K562 (cell line): ENCODE results near the gene PIK3CG. TPM values are rescaled to one million over a fixed set of nuclear protein-coding genes. Genes with fewer than 3 reads are reported as not detected.

Experiments used
- ATAC-seq: fragments of 200-7000 bp; cut with Tn5 transposase; 3 replicates; pipeline ENCODE4 v1.9.1; 2020; ENCODE audit warnings: moderate library complexity
- BruUV-seq: library from RNA; stranded (reverse); fragments of 400-500 nt; replicated peaks from 2 replicates; lab custom pipeline; 2021; lab: Mats Ljungman, UMichigan
- CTCF ChIA-PET: fragments of 300-600 bp; formaldehyde crosslinking; extraction: SDS; loops from one replicate; lab custom pipeline; 2021; ENCODE audit warnings: low intra/inter-chr PET ratio; lab: Yijun Ruan, JAX
- POLR2A ChIA-PET: fragments of 300-600, 350-650 bp; sonication (Branson Sonifier 250); formaldehyde crosslinking; extraction: SDS; loops from one replicate; lab custom pipeline; 2021; ENCODE audit warnings: antibody characterized with exemption, inconsistent platforms; lab: Yijun Ruan, JAX
- DNase-seq, 4 experiments: peaks; one replicate each; pipeline versions ENCODE4 v3.0.0 to v3.0.0-alpha.2; 2011 to 2018; ENCODE audit warnings: low spot score in 3 of 4, mixed read lengths in 3 of 4; ENCODE audit errors: extremely low read depth in 1 of 4
- FAIRE-seq: peaks from 2 replicates; lab custom pipeline; 2011; peaks lifted over from hg19 to GRCh38; lab: Jason Lieb, UNC
- H2AFZ ChIP-seq: 2 replicates; pipeline ENCODE4 v1.6.0; 2011; ENCODE audit warnings: low read depth, low read length, control low read depth, inconsistent platforms
- H3K27ac ChIP-seq: fragments of 200-600 bp; 3 replicates; pipeline ENCODE4 v1.8.0; 2011; ENCODE audit warnings: low read depth, mild to moderate bottlenecking, control low read depth, inconsistent platforms, low read length, moderate library complexity, mixed read lengths; ENCODE audit errors: extremely low read depth
- H3K27me3 ChIP-seq, 2 experiments: fragments of 300-600 bp in 1 of 2; 2 replicates in 1 of 2; 3 replicates in 1 of 2; pipeline versions ENCODE4 v1.6.0 to v1.8.0; 2011; ENCODE audit warnings: inconsistent platforms in 2 of 2, low read length in 2 of 2, mild to moderate bottlenecking in 1 of 2, mixed read lengths in 1 of 2, moderate library complexity in 1 of 2; ENCODE audit not compliant: control insufficient read depth in 2 of 2, insufficient read depth in 2 of 2
- H3K36me3 ChIP-seq: fragments of 300-600 bp; 3 replicates; pipeline ENCODE4 v1.8.0; 2011; ENCODE audit warnings: mild to moderate bottlenecking, low read length, inconsistent platforms; ENCODE audit not compliant: control insufficient read depth, insufficient read depth
- H3K4me1 ChIP-seq, 2 experiments: fragments of 200-600 bp in 1 of 2; replicated peaks in 1 of 2; 2 replicates in 1 of 2; 3 replicates in 1 of 2; pipeline versions ENCODE4 v1.5.1 to v1.8.0; 2011; ENCODE audit warnings: inconsistent platforms in 2 of 2, low read length in 2 of 2, mild to moderate bottlenecking in 1 of 2, mixed read lengths in 1 of 2, moderate library complexity in 1 of 2; ENCODE audit not compliant: control insufficient read depth in 2 of 2, insufficient read depth in 2 of 2
- H3K4me2 ChIP-seq: 2 replicates; pipeline ENCODE4 v1.6.1; 2011; ENCODE audit warnings: low read length, control low read depth, inconsistent platforms, mixed read lengths; ENCODE audit not compliant: insufficient read depth
- H3K4me3 ChIP-seq: fragments of 200-600 bp; sonication (generic), shearing (Covaris generic); 2 replicates; pipeline ENCODE4 v1.5.1; 2016; ENCODE audit warnings: control low read depth, inconsistent platforms
- H3K79me2 ChIP-seq: fragments of 200-600 bp; 3 replicates; pipeline ENCODE4 v1.8.0; 2011; ENCODE audit warnings: low read length, inconsistent platforms; ENCODE audit not compliant: control insufficient read depth, insufficient read depth
- H3K9ac ChIP-seq, 2 experiments: 2 replicates each; pipeline versions ENCODE4 v1.6.0 to v1.6.1; 2011; ENCODE audit warnings: low read depth in 2 of 2, low read length in 2 of 2, control low read depth in 1 of 2, inconsistent platforms in 1 of 2, mild to moderate bottlenecking in 1 of 2, mixed read lengths in 1 of 2; ENCODE audit not compliant: insufficient read depth in 1 of 2
- H3K9me1 ChIP-seq: one replicate; pipeline ENCODE4 v1.6.0; 2011; ENCODE audit warnings: inconsistent platforms, mild to moderate bottlenecking, low read length, moderate library complexity; ENCODE audit not compliant: control insufficient read depth, insufficient read depth
- H3K9me3 ChIP-seq: replicated peaks from 2 replicates; pipeline ENCODE4 v1.5.1; 2011; ENCODE audit warnings: low read depth, low read length, inconsistent platforms; ENCODE audit not compliant: control insufficient read depth, insufficient read depth
- H4K20me1 ChIP-seq: replicated peaks from 2 replicates; pipeline ENCODE4 v1.6.1; 2011; ENCODE audit warnings: low read length, inconsistent platforms, mixed read lengths; ENCODE audit not compliant: control insufficient read depth, insufficient read depth
- ATF1 ChIP-seq, 2 experiments: fragments of 450-650 bp in 1 of 2; IDR thresholded peaks; 2 replicates each; pipeline ENCODE4 v1.6.1; 2016; ENCODE audit warnings: missing compliant biosample characterization in 1 of 2, missing genetic modification characterization in 1 of 2
- BHLHE40 ChIP-seq: IDR thresholded peaks from 2 replicates; pipeline ENCODE4 v1.6.1; 2011; ENCODE audit warnings: low read length, improper control_type of control experiment
- CHD1 ChIP-seq: fragments of 200-600 bp; sonication (generic); IDR thresholded peaks from one replicate; pipeline ENCODE4 v1.6.1; 2012; ENCODE audit warnings: mild to moderate bottlenecking, moderate library complexity, low read length, inconsistent platforms
- FOXA3 ChIP-seq, 2 experiments: fragments of 450-650 bp in 1 of 2; sonication (generic) in 1 of 2; formaldehyde crosslinking; IDR thresholded peaks in 1 of 2; conservative IDR thresholded peaks in 1 of 2; 2 replicates each; pipeline versions ENCODE4 v1.4.0 to v1.8.0; 2020 to 2022; ENCODE audit warnings: mild to moderate bottlenecking in 2 of 2, missing genetic modification reagents in 1 of 2
- GABPB2 ChIP-seq: fragments of 250-450 bp; sonication (Bioruptor Pico); conservative IDR thresholded peaks from 2 replicates; pipeline ENCODE4 v1.5.1; 2021; ENCODE audit warnings: mild to moderate bottlenecking
- GATAD2B ChIP-seq: fragments of 450-650 bp; IDR thresholded peaks from 2 replicates; pipeline ENCODE4 v1.6.1; 2017; ENCODE audit warnings: mild to moderate bottlenecking, borderline replicate concordance
- HDAC3 ChIP-seq: fragments of 450-650 bp; IDR thresholded peaks from 2 replicates; pipeline ENCODE4 v1.6.1; 2018; ENCODE audit warnings: borderline replicate concordance, mild to moderate bottlenecking, moderate library complexity; ENCODE audit not compliant: partially characterized antibody
- KDM1A ChIP-seq, 2 experiments: fragments of 450-650 bp; IDR thresholded peaks; 2 replicates each; pipeline ENCODE4 v1.6.1; 2016; ENCODE audit warnings: mild to moderate bottlenecking in 2 of 2
- LEF1 ChIP-seq: fragments of 450-650 bp; IDR thresholded peaks from 2 replicates; pipeline ENCODE4 v1.6.1; 2016; ENCODE audit warnings: mild to moderate bottlenecking
- MECOM ChIP-seq: fragments of 250-450 bp; sonication (Bioruptor Pico); IDR thresholded peaks from 2 replicates; pipeline ENCODE4 v1.8.0; 2022; ENCODE audit warnings: inconsistent platforms
- MTA3 ChIP-seq: fragments of 450-650 bp; formaldehyde crosslinking; IDR thresholded peaks from 2 replicates; pipeline ENCODE4 v1.6.1; 2017; ENCODE audit warnings: mild to moderate bottlenecking, borderline replicate concordance
- NCOR1 ChIP-seq: fragments of 450-650 bp; IDR thresholded peaks from 2 replicates; pipeline ENCODE4 v1.6.1; 2016; ENCODE audit warnings: mild to moderate bottlenecking, moderate library complexity
- POLR2AphosphoS5 ChIP-seq: IDR thresholded peaks from 2 replicates; pipeline ENCODE4 v1.6.1; 2011; ENCODE audit warnings: mild to moderate bottlenecking, low read depth, low read length, moderate library complexity; ENCODE audit not compliant: control insufficient read depth, insufficient read depth
- SMAD4 ChIP-seq: fragments of 250-450 bp; sonication (Bioruptor Pico); conservative IDR thresholded peaks from 2 replicates; pipeline ENCODE4 v1.8.0; 2021; ENCODE audit warnings: inconsistent platforms, mild to moderate bottlenecking, moderate library complexity
- SOX6 ChIP-seq: fragments of 450-650 bp; IDR thresholded peaks from 2 replicates; pipeline ENCODE4 v1.6.1; 2014; ENCODE audit warnings: mild to moderate bottlenecking
- ZNF165 ChIP-seq: fragments of 250-450 bp; sonication (Bioruptor Pico); IDR thresholded peaks from 2 replicates; pipeline ENCODE4 v1.4.0; 2020; ENCODE audit warnings: borderline replicate concordance
- WGBS: fragments of 100-300 bp; shearing (Covaris generic); methylation state at CpG from one replicate; pipeline ENCODE4 v1.1.6; 2016; ENCODE audit warnings: low coverage, mixed read lengths; ENCODE audit not compliant: insufficient coverage; ENCODE audit errors: missing lambda C conversion rate; 5-methylcytosine and 5-hydroxymethylcytosine counted together
- in situ Hi-C: fragments of 300-500 bp; cut with MboI; formaldehyde crosslinking; loops from 4 replicates; pipeline ENCODE4 v1.15.0; 2018; ENCODE audit warnings: inconsistent platforms, mixed read lengths
- intact Hi-C: fragments of 100-400 bp; cut with micrococcal nuclease; formaldehyde crosslinking; loops from 2 replicates; pipeline ENCODE4 v1.14.2; 2022
- polyA plus RNA-seq, 8 experiments: library from polyadenylated mRNA; depleted of rRNA in 4 of 8; stranded (reverse) in 5 of 8; unstranded in 3 of 8; fragments of >200 nt; fragmentation: Nextera tagmentation in 2 of 8; fragmentation: Illumina TruSeq in 1 of 8; extraction: Ambion mirVana in 2 of 8; extraction: Trizol in 1 of 8; gene quantifications; 2 replicates each; pipeline versions ENCODE4 v1.2.1 to v1.2.3, GENCODE V29; 2011 to 2014; ENCODE audit warnings: inconsistent platforms in 1 of 8, missing spikeins in 1 of 8
- total RNA-seq, 7 experiments: library from RNA; depleted of rRNA in 6 of 7; stranded (reverse); fragments of >200 nt in 6 of 7; fragmentation: Illumina TruSeq in 2 of 7; extraction: Trizol in 2 of 7; gene quantifications; 2 replicates each; pipeline versions ENCODE4 v1.2.1 to v1.2.3, GENCODE V29; 2011 to 2021; ENCODE audit warnings: low replicate concordance in 1 of 7
- TF ChIP-seq, protein P1 (sequence below): sonication (generic); formaldehyde crosslinking; IDR thresholded peaks from 2 replicates; pipeline ENCODE4 v1.8.0; 2022; ENCODE audit warnings: mild to moderate bottlenecking, missing genetic modification reagents
- TF ChIP-seq, protein P2 (sequence below): fragments of 150-350 bp; conservative IDR thresholded peaks from 2 replicates; pipeline ENCODE4 v1.6.1; 2014; ENCODE audit warnings: low read length

PIK3CG gene
- total and polyA plus RNA-seq, 9 of the 15 experiments (the other 6 are each of a cell fraction or from before 2014, with no cell fraction given) = 5.3 to 42.5 (median 29.0) TPM

DNA sequence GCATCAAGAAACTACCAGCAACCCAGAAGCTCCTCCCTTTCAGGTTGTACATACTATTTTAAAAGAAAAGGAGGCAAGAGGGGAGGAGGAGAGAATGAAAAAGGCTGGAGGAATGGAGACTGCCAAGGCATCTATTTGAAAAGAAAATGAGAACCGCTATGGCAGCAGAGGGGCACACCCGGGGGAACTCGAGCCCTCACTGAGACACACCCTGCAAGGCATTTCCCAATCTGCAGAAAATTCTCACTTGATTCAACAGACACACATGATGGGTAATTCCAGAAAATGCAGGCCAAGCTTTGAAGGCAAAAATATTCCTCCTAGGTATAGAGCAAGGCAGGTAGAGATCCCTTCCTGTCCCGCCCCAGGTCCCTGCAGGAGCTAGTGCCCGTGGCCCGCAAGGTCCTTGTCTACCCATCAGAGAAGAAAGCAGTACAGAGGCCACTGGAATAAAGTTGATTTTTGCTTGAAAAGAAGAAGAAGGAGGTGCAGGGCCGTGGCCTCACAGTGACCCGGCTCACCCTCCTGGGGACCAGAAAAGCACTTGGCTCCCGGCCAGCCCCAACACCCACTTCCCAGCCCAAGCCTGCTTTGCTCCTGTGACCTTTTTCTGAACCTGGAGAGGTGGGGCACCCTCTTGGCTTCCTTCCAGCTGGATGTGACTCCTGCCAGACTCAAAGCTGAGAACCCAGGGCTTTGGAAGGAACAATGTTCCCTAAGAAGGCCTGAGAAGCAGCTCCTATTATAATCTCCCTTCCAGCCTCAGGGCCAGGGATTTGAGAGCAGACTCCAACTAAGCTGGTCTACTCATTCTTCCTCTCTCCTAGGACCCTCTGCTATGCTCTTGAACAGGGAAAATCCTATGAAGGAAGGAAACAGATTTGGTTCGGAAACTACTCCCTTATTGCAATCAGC lies 6.2 kb upstream of the PIK3CG start:
- H3K27me3 ChIP-seq = no peaks in the 10 kb centered on the region
- H3K9me1 ChIP-seq = no peaks in the 10 kb centered on the region
- ChIA-PET CTCF (no interaction called here), POLR2A (interaction anchor here (0.6 to 3.5 kb wide), 12 partner anchors 8 to 487 kb away, joined by 3 to 21 read pairs (median 4); no protein-coding TSS in a partner anchor)
- no peaks in the 10 kb centered on the region for H4K20me1 ChIP-seq
- no peak overlapping the region for H3K4me3 ChIP-seq
- peak overlapping the region; percentile 53 for H3K4me2 ChIP-seq
- ATAC-seq (peak; percentile 72), DNase-seq (peak; percentile 88 to 99 (median 92)), FAIRE-seq (peak; percentile 90)
- WGBS = 34% methylated on average over 9 of the region's 10 CpGs
- no TSS peak for BruUV-seq
- in situ Hi-C loops = no loop called here
- H3K4me1 ChIP-seq = peaks cover 27 to 49% of the 10 kb centered on the region in 2 experiments
- peak overlapping the region; percentile 18 to 36 for H3K9ac ChIP-seq
- H2AFZ ChIP-seq = peak overlapping the region; percentile 83
- H3K36me3 ChIP-seq = no peaks in the 10 kb centered on the region
- H3K79me2 ChIP-seq = no peaks in the 10 kb centered on the region
- intact Hi-C loops = loop anchor here (2.0 kb wide), 1 partner anchor 48 kb away; no protein-coding TSS in a partner anchor
- no peaks in the 10 kb centered on the region for H3K9me3 ChIP-seq
- H3K27ac ChIP-seq = peak overlapping the region; percentile 57
- TF ChIP-seq FOXA3 (CRISPR knock-in tag; conservative IDR thresholded peaks at IDR 0.05 in 1 of 2, IDR thresholded peaks at IDR 0.05 in 1 of 2) (no peak), GATAD2B (peak; percentile 58; the same call in 1 of the 2 replicates), CHD1 (no peak), HDAC3 (peak; percentile 64), BHLHE40 (peak; percentile 51), LEF1 (peak; percentile 81), GABPB2 (CRISPR knock-in tag) (no peak), MECOM (0 out of 2 replicates have a peak, but pooled peaks have one; percentile 16), NCOR1 (peak; percentile 75), MTA3 (peak; percentile 77; the same call in 1 of the 2 replicates), ZNF165 (CRISPR knock-in tag) (no peak), SOX6 (peak; percentile 65; the same call in 1 of the 2 replicates), ATF1 (CRISPR knock-in tag; IDR thresholded peaks at IDR 0.05) (no peak), ATF1 (tag; IDR thresholded peaks at IDR 0.05) (no peak), KDM1A (IDR thresholded peaks at IDR 0.05) (peak; percentile 22 to 39; a peak in 2 of 4 replicates), SMAD4 (CRISPR knock-in tag) (peak; percentile 63; the same call in 1 of the 2 replicates), POLR2AphosphoS5 (peak; percentile 80)
- TF ChIP-seq, protein P1, sequence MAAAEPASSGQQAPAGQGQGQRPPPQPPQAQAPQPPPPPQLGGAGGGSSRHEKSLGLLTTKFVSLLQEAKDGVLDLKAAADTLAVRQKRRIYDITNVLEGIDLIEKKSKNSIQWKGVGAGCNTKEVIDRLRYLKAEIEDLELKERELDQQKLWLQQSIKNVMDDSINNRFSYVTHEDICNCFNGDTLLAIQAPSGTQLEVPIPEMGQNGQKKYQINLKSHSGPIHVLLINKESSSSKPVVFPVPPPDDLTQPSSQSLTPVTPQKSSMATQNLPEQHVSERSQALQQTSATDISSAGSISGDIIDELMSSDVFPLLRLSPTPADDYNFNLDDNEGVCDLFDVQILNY (CRISPR knock-in tag) = 0 out of 2 replicates have a peak, but pooled peaks have one; percentile 51
- TF ChIP-seq, protein P2, sequence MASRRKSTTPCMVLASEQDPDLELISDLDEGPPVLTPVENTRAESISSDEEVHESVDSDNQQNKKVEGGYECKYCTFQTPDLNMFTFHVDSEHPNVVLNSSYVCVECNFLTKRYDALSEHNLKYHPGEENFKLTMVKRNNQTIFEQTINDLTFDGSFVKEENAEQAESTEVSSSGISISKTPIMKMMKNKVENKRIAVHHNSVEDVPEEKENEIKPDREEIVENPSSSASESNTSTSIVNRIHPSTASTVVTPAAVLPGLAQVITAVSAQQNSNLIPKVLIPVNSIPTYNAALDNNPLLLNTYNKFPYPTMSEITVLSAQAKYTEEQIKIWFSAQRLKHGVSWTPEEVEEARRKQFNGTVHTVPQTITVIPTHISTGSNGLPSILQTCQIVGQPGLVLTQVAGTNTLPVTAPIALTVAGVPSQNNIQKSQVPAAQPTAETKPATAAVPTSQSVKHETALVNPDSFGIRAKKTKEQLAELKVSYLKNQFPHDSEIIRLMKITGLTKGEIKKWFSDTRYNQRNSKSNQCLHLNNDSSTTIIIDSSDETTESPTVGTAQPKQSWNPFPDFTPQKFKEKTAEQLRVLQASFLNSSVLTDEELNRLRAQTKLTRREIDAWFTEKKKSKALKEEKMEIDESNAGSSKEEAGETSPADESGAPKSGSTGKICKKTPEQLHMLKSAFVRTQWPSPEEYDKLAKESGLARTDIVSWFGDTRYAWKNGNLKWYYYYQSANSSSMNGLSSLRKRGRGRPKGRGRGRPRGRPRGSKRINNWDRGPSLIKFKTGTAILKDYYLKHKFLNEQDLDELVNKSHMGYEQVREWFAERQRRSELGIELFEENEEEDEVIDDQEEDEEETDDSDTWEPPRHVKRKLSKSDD = no peak
